Mononuclear cell (primary cell): Measurements from ENCODE around the gene SLC1A4. TPM values are rescaled to one million over a fixed set of nuclear protein-coding genes. Genes with fewer than 3 reads are reported as not detected.

Experiments used
- H3K27me3 ChIP-seq: 2 replicates; pipeline ENCODE4 v1.6.0; 2011; ENCODE audit warnings: low read length, control low read depth; ENCODE audit not compliant: insufficient read depth
- H3K4me1 ChIP-seq: 2 replicates; pipeline ENCODE4 v1.5.1; 2011; ENCODE audit warnings: mild to moderate bottlenecking, low read length, control low read depth; ENCODE audit not compliant: insufficient read depth
- H3K4me3 ChIP-seq: 2 replicates; pipeline ENCODE4 v1.5.1; 2011; ENCODE audit warnings: mild to moderate bottlenecking, low read length, moderate library complexity
- H3K9me3 ChIP-seq: 2 replicates; pipeline ENCODE4 v1.5.1; 2011; ENCODE audit warnings: low read depth, mild to moderate bottlenecking, control low read depth, low read length
- total RNA-seq: library from RNA; depleted of rRNA; stranded (reverse); fragments of >200 nt; gene quantifications from one replicate; pipeline ENCODE4 v1.2.3, GENCODE V29; 2012

The SLC1A4 gene
- total RNA-seq, 1 donor = 3.6 TPM

DNA sequence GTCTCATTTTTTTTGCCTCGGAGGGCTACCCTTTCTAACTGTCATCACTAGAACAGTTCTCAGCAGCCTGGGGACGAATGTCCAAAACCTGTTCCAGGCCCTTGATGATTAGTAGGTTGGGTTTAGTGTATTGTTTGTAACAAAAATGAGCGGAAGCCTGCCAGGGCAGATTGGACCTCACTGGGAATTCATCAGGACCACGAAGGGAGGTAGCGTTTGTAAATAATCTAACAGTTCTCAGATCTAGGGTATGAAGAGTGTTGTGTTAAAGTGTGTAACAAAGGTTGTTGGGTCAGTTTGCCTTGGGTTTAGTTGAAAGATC, 67.8 kb downstream of the SLC1A4 start:
- Histone ChIP-seq H3K9me3 (no peaks in the 10 kb centered on the region), H3K4me3 (peak overlapping the region; percentile 51), H3K4me1 (peaks cover 66% of the 10 kb centered on the region), H3K27me3 (no peaks in the 10 kb centered on the region)

DNA sequence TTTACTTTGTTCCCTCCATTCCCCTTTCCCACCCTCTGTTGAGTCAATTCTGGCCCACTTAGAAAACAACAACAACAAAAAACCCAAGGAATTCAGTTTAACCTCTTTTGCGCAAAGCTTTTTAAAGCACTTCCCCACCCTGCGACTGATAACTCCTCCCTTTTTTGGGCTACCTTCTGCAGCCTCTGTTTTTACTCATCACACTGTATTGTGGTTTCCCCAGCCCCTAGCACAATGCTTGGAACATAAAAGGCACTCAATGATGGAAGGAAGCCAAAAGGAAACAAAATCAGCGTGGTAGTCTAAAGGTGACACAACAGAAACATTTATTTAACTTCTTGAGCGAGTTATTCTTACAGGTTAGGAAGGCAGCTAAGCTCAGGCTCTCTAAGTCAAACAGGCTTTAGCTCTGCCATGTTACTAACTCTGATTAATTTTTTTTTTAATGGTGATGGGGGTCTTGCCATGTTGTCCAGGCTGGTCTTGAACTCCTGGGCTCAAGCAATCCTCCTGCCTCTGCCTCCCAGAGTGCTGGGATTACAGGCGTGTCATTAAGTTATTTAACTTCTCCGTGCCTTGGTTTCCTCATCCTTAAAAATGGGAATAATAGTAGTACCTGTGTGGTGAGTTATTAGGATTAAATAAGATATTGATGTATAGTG, 68.3 kb downstream of the SLC1A4 start:
- Histone ChIP-seq H3K4me1 (peaks cover 63% of the 10 kb centered on the region), H3K4me3 (peak overlapping the region; percentile 51), H3K9me3 (no peaks in the 10 kb centered on the region), H3K27me3 (no peaks in the 10 kb centered on the region)

DNA sequence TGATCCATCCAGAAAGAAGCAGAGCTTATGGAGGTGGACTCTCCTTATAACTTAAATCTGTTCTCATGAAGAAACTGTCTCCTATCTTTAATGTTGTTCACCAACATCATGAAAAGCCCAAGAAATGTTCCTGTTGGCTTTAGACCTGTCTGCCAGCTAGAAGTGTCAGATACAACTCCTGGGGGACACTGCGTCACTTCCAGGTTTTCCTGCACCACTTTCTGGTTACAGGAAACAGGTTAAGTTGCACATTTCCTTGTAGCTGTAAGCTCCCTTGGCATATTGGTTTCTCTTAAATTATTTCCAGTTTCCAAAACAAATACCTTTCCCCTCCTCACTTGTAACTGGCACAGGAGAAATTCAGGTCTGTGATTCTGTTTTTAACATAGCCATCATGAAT, 69.9 kb downstream of the SLC1A4 start:
- H3K4me1 ChIP-seq = peaks cover 49% of the 10 kb centered on the region
- H3K4me3 ChIP-seq = no peak overlapping the region
- no peaks in the 10 kb centered on the region for H3K9me3 ChIP-seq
- no peaks in the 10 kb centered on the region for H3K27me3 ChIP-seq

DNA sequence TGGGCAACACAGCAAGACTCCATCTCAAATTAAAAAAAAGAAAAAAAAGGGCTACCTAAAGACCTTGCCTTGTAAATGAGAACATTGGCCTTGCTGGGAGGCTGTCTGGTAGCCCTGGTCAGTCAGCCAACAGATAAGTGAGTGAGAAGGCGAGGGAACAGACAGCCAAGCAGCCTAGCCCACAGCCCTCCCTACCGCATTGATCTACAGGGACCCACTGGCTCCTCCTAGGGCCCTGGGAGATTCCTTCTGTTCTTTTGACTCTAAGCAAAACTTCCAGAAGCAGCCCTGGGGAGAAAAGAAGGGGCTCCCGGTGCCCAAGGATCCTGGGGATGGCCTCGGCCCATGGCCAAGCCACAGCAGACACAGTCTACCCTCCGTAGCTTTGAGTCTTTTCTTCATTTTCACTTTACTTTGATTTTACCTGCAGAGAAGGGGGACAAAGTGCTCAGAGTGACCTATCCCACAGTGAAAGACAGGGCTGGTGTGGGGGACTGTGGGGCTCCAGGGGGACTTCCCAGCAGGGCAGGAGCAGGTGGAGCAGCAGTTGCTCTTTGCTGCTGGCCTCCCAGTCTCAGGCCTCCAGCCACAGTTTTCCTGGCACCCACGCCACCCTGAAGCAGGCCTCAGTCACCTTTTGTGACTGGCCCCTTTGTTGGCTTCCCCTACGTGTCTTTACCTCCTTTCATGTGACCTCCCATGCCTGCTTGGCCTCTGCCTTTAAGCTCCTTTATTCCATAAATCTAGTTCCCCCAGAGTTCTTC, 72.1 kb downstream of the SLC1A4 start:
- peaks cover 53% of the 10 kb centered on the region for H3K4me1 ChIP-seq
- no peaks in the 10 kb centered on the region for H3K27me3 ChIP-seq
- no peak overlapping the region for H3K4me3 ChIP-seq
- H3K9me3 ChIP-seq = no peaks in the 10 kb centered on the region

DNA sequence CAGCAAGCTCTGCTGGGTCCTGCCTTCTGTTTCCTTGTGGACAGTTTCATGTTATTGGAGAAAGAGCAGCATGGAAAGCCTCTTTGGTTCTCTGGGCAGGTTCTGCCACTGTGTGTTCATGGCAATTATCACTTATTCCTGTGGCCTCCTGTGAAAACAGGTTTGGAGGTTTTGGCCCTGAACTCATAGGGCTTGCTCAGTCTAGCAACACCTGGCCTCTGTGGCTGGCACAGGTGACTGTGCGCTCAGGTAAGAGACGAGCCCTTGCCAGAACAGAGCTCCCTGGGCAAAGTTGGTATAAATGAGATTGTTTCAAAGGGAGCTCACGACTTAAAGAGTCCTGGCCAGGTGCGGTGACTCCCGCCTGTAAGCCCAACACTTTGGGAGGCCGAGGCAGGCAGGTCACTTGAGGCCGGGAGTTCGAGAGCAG, 72.7 kb downstream of the SLC1A4 start:
- H3K9me3 ChIP-seq = no peaks in the 10 kb centered on the region
- H3K27me3 ChIP-seq = no peaks in the 10 kb centered on the region
- no peak overlapping the region for H3K4me3 ChIP-seq
- H3K4me1 ChIP-seq = peaks cover 51% of the 10 kb centered on the region

DNA sequence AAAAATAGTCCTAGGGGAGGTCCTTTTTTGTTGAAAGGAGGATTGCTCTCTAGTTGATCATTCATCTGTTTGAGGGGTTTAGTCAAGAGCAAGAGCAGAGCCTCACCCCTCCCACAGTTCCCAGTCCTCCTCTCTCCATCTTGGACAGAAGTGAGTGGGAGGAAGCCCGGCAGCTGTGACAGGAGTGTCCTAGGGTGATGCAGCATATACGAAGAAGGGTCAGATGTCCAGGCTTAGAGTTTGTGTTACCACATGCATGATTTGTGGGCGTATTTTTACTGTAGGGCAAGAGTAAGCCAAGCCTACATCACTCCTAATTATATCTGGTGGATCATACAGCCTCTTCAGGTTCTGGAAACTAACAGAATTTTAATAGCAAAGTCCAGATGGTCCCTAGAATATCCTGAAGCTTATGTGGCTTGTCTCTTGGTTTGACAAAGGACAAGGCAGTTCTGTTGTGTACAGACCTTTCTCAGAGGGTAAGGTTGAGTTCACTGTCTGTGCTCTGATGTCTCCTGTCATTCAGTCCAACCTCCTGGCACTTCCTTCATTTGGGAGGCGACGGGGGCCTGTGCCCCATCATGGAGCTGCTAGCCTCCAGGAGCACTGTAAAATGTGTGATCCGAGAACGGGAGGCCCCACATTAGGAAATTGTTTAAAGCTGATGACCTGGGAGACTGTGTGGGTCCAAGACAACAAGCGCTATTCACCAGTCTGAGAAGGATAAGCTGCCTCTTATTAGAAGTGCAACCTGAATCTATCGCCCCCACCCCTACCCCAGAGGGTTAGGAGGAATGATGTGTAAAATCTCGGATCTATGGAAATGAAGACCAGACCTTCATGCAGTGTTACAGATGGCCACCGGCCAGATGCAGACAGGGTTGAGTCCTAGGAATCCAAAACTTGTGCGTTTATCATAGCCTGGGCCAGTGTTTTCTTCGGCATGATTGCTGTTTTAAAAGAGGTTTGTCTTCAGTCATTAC, 73.9 kb downstream of the SLC1A4 start:
- Histone ChIP-seq H3K27me3 (no peaks in the 10 kb centered on the region), H3K4me3 (no peak overlapping the region), H3K9me3 (no peaks in the 10 kb centered on the region), H3K4me1 (peaks cover 51% of the 10 kb centered on the region)

DNA sequence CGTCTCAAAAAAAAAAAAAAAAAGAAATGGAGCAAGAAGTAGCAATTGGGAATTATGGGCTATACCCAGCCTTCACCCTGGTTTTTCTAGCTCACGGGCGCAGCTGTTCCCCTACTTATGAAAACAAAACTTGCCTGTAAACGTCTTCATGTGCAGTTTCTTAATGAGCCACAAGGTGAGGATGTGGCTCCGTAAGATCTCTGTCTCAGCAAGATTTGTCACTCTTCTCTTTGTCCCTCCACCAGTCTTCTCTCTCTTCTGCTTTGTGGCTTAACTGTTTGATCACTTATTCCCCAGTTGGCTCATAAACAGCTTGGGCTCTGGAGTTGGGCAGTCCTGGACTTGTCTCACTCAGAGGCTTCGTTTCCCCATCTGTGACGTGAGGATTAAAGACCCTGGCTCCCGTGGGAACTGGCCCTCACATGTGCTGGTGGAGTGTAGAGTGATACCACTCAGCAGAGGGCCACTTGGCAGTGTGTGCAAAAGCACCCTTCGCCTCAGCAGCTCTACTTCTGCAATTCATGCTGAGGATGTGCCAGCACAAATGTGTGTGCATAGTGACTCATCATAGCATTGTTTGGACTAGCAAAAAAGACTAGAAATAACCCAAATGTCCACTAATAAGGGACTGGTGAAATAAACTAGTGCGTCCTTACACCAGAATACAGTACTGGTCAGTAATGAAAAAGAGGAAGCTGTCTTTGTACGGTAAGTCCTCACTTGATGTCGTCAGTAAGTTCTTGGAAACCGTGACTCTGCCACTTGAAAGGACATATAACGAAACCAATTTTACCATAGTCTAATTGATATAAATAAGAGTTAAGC, 75.7 kb downstream of the SLC1A4 start:
- Histone ChIP-seq H3K9me3 (no peaks in the 10 kb centered on the region), H3K27me3 (no peaks in the 10 kb centered on the region), H3K4me1 (peaks cover 49% of the 10 kb centered on the region), H3K4me3 (no peak overlapping the region)

DNA sequence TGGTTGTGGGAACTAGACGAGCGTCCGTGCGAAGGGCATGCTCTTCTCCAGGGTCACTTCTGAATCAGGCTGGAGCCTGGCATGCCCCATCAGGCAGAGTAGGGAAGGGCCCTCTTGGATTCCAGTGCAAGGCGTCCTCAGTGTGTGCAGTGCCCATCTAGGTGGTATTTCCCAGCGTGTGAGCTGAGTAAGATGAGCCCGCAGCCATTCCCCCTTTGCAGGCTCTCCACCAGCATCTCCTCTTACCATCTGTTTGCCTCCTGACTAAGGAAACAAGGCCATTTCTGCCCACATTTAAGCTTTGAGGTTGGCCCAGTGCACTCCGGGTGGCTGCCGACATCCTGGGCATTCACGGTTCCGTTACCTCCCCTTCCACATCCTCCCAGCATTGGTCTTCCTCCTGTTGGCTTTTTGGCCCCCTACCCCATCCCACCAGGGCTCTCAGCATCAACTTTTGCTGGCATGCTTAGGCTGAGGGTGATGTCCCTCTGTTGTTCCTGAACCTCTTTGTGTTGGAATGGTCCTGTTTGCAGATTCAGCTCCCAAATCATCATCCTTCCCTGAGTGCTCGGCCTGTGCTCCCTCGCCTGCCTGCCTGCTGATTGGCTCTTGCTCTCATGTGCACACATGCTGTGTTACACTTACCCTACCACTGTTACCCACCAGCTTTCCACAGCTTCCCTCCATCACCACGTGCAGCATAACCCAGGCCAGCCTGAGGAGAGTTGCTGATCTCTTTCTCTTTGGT, 78.8 kb downstream of the SLC1A4 start:
- no peaks in the 10 kb centered on the region for H3K9me3 ChIP-seq
- peaks cover 52% of the 10 kb centered on the region for H3K4me1 ChIP-seq
- no peaks in the 10 kb centered on the region for H3K27me3 ChIP-seq
- H3K4me3 ChIP-seq = no peak overlapping the region

DNA sequence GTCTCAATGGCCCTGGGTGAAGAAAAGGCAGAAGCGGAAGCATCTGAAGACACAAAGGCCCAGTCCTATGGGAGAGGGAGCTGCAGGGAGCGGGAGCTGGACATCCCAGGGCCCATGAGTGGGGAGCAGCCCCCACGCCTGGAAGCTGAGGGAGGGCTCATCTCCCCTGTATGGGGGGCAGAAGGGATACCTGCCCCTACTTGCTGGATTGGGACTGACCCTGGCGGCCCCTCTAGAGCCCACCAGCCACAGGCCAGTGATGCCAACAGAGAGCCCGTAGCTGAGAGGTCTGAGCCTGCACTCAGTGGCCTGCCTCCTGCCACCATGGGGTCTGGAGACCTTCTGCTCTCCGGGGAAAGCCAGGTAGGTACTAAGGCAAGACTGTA, 80.2 kb downstream of the SLC1A4 start:
- peaks cover 46% of the 10 kb centered on the region for H3K4me1 ChIP-seq
- no peak overlapping the region for H3K4me3 ChIP-seq
- H3K27me3 ChIP-seq = no peaks in the 10 kb centered on the region
- H3K9me3 ChIP-seq = no peaks in the 10 kb centered on the region

DNA sequence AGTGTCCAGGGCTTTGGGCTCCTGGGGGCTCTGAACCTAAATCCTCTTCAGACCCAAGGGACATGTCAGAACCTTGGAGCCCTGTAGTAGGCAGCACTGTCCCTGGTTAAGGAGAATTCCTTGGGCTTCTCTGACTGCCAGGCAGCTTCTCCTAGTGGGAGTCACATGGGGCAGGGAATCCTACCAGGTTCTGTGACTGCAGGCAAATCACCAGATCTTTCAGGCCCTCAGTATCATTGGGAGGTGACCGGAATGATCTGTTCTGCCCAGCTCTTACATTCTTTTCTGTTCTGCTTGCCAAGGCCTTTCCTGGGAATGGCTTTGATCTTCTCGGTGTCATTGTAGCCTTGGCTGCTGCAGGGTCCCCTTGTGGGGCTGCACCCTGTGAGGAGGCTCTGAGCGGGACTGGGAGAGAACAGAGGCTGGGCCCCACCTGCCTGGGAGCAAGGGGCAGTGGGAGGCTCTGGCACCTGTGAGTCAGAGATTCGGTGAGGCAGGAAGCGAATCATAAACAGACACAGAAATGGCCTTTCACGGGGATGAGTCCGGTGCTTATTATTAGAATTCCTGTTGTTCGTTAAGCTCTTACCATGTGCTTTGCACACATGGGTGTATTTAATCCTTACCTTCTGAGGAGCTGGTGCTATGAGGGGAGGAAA, 81.1 kb downstream of the SLC1A4 start:
- Histone ChIP-seq H3K4me3 (no peak overlapping the region), H3K9me3 (no peaks in the 10 kb centered on the region), H3K4me1 (peaks cover 37% of the 10 kb centered on the region), H3K27me3 (no peaks in the 10 kb centered on the region)

DNA sequence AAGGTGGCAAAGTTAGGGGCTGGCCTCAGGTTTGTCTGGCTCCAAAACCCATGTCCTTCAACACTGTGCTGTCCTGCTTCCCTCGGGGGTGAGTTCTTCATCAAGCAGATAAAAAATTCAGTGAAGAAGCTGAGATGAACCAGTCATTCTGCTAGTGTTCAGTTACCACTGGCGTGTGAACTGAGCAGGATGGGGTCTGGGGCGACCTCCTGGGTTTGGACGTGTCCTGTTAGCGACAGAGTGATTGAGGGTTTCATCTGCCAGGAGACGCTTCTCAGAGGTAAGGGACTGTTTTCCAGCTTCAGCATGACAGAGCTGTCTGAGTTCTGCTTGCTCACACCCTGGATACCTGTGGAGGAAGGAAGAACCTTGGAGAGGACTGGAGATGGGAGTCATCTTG, 81.7 kb downstream of the SLC1A4 start:
- Histone ChIP-seq H3K4me3 (no peak overlapping the region), H3K4me1 (peaks cover 32% of the 10 kb centered on the region), H3K9me3 (no peaks in the 10 kb centered on the region), H3K27me3 (no peaks in the 10 kb centered on the region)

DNA sequence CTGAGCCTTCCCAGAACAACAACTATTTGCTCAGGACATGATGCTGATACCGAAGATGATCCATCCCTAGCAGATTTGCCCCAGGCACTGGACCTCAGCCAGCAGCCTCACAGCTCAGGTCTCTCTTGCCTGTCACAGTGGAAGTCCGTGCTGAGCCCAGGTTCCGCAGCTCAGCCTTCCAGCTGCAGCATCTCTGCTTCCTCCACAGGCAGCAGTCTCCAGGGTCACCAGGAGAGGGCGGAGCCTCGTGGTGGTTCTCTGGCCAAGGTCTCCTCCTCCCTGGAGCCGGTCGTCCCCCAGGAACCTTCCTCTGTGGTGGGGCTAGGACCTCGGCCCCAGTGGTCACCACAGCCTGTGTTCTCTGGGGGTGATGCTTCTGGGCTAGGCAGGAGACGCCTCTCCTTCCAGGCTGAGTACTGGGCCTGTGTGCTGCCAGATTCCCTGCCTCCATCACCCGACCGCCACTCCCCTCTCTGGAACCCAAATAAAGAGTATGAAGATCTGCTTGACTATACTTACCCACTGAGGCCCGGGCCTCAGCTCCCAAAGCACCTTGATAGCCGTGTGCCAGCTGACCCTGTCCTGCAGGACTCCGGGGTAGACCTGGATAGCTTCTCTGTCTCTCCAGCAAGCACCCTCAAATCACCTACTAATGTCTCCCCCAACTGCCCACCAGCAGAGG, 82.4 kb downstream of the SLC1A4 start:
- no peaks in the 10 kb centered on the region for H3K9me3 ChIP-seq

More for the DNA sequence above, 82.4 kb downstream of the SLC1A4 start:
- H3K4me1 ChIP-seq = peaks cover 29% of the 10 kb centered on the region
- H3K4me3 ChIP-seq = no peak overlapping the region
- H3K27me3 ChIP-seq = no peaks in the 10 kb centered on the region
